Prostate gland (tissue), 2 donors: ENCODE measurements around the gene ETV4.

Experiments used
- POLR2A ChIP-seq: fragments of 450-650 bp; IDR thresholded peaks from one replicate; pipeline ENCODE4 v1.6.1; 2016; ENCODE audit warnings: antibody characterized with exemption, mild to moderate bottlenecking
- POLR2AphosphoS5 ChIP-seq: sonication (generic); formaldehyde crosslinking; IDR thresholded peaks from one replicate; pipeline ENCODE4 v1.6.1; 2017; ENCODE audit warnings: antibody characterized with exemption
- TF ChIP-seq, protein P1 (sequence below), 4 experiments: fragments of 200-600 bp in 2 of 4; fragments of 450-650 bp in 2 of 4; sonication (generic) in 2 of 4; IDR thresholded peaks; 1 replicate in 3 of 4; 2 replicates in 1 of 4; pipeline ENCODE4 v1.5.1; 2016 to 2019; ENCODE audit warnings: antibody characterized with exemption in 4 of 4, mild to moderate bottlenecking in 2 of 4, moderate library complexity in 2 of 4

DNA sequence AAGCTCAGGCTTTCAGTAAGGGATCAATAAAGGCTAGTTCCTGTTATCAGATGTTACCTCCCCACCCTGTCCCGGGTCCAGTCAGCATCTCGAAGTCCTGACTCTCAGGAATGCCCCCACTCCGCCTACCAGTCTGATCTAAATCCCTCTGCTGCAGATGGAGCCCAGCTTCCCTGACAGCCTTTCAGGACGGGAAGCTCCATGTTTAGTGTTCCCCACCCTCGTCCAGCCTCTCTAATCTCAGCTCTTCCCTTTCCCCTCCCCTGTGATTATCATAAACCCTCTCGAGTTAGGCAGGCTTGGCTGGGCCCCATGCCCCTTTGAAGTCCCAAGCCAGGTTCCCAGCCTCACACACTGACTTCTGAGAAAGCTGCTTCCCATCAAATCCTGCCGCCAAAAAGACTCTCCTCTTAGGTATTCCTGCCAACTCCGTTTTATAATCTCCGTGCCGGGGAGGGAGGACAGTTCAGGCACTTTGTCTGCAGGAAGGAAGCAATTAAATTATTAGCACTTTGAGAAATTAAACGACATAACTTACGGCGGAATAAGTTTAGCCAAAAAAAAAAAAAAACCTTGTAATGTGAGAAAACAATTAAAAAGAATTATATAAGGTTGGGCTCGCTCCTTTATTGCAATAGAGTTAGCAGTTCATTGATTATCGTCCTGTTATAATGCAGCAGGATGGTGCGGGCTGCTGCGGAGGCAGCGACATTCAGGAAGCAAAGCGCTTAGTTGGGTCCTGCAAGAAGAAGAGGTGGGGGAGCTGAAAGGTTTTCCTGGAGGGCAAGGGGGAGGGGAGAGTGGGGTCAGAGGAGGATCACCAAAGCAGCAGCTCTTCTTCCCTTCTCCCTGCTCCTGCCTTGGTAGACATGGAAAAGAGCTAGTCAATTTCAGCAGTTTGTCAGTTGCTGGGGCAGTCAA lies 16.8 kb upstream of the ETV4 start:
- TF ChIP-seq POLR2A (no peak), POLR2AphosphoS5 (no peak)
- TF ChIP-seq, protein P1, sequence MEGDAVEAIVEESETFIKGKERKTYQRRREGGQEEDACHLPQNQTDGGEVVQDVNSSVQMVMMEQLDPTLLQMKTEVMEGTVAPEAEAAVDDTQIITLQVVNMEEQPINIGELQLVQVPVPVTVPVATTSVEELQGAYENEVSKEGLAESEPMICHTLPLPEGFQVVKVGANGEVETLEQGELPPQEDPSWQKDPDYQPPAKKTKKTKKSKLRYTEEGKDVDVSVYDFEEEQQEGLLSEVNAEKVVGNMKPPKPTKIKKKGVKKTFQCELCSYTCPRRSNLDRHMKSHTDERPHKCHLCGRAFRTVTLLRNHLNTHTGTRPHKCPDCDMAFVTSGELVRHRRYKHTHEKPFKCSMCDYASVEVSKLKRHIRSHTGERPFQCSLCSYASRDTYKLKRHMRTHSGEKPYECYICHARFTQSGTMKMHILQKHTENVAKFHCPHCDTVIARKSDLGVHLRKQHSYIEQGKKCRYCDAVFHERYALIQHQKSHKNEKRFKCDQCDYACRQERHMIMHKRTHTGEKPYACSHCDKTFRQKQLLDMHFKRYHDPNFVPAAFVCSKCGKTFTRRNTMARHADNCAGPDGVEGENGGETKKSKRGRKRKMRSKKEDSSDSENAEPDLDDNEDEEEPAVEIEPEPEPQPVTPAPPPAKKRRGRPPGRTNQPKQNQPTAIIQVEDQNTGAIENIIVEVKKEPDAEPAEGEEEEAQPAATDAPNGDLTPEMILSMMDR (IDR thresholded peaks at IDR 0.05): no peak
